GM23248 (cell line): ENCODE data around the gene OBI1.

Source experiments
- EZH2 ChIP-seq: fragments of 200-600 bp; sonication (generic); IDR thresholded peaks from 2 replicates; pipeline ENCODE4 v1.6.1; 2018; ENCODE audit warnings: antibody characterized with exemption, mild to moderate bottlenecking; ENCODE audit not compliant: insufficient read depth, poor library complexity, severe bottlenecking
- EZH2phosphoT487 ChIP-seq: fragments of 200-600 bp; sonication (generic); IDR thresholded peaks from 2 replicates; pipeline ENCODE4 v1.6.1; 2018; ENCODE audit warnings: antibody characterized with exemption, moderate library complexity, mild to moderate bottlenecking, low read depth; ENCODE audit not compliant: insufficient read depth

DNA sequence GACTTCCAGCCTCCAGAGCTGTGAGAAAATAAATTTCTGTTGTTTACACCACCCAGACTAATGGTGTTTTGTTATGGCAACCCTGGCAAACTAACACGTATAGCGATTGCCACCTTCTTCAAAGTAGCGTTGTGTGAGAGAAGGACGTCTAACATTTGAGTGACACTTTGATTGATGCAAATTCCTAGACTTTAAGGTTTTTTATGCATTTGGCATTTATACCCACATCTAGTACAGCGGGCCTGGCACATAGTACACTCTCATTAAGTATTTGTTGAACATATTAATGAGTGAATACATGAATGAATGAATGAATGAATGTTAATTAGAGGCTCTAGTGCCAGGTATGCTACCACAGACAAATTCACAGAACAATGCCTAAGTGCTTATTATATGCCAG lies 92.3 kb downstream of the OBI1 start:
- TF ChIP-seq EZH2 = no peak
- no peak for TF ChIP-seq EZH2phosphoT487
